ENCODE measurements around the gene CTCFL.

DNA sequence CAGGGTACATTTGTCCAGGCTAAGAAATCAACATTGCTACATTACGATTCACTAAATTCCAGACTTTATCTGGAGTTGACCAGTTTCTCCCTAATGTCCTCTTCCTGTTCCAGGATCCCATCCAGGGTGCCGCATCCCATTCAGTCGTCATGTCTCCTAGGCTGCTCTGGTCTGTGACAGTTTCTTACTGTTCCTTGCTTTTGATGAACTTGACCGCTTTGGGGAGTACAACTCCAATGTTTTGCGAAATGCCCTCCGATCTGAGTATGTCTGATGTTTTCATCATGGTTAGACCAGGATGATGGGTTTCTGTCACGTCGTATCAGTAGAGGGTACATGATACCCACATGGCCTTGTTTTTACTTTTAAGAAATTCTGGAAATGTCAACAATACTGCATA, 62.2 kb downstream of the CTCFL start:
- TF ChIP-seq FOXM1 (CRISPR knock-in tag; IDR thresholded peaks at IDR 0.05) = no peak
- TF ChIP-seq, protein P1, sequence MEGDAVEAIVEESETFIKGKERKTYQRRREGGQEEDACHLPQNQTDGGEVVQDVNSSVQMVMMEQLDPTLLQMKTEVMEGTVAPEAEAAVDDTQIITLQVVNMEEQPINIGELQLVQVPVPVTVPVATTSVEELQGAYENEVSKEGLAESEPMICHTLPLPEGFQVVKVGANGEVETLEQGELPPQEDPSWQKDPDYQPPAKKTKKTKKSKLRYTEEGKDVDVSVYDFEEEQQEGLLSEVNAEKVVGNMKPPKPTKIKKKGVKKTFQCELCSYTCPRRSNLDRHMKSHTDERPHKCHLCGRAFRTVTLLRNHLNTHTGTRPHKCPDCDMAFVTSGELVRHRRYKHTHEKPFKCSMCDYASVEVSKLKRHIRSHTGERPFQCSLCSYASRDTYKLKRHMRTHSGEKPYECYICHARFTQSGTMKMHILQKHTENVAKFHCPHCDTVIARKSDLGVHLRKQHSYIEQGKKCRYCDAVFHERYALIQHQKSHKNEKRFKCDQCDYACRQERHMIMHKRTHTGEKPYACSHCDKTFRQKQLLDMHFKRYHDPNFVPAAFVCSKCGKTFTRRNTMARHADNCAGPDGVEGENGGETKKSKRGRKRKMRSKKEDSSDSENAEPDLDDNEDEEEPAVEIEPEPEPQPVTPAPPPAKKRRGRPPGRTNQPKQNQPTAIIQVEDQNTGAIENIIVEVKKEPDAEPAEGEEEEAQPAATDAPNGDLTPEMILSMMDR (CRISPR knock-in tag; IDR thresholded peaks at IDR 0.05) = no peak
- no peak for TF ChIP-seq SP2 (CRISPR knock-in tag; IDR thresholded peaks at IDR 0.05)
- TF ChIP-seq POLR2AphosphoS5 (IDR thresholded peaks at IDR 0.05; ENCODE audit: low read depth, low read length) = no peak
- TF ChIP-seq TCF7 (IDR thresholded peaks at IDR 0.05; ENCODE audit: low read depth) = no peak
- no peak for TF ChIP-seq POLR2A (IDR thresholded peaks at IDR 0.05; ENCODE audit: insufficient read depth in 1 of 2, low read depth in 2 of 2, low read length in 2 of 2)
- TF ChIP-seq PPARG (CRISPR knock-in tag; conservative IDR thresholded peaks at IDR 0.05) = no peak
- no peak for TF ChIP-seq ZNF766 (CRISPR knock-in tag; IDR thresholded peaks at IDR 0.05; ENCODE audit: borderline replicate concordance)
- TF ChIP-seq ZBTB26 (CRISPR knock-in tag; IDR thresholded peaks at IDR 0.05; ENCODE audit: borderline replicate concordance) = no peak
- no peak for TF ChIP-seq ZNF326 (CRISPR knock-in tag; IDR thresholded peaks at IDR 0.05; ENCODE audit: borderline replicate concordance)
- TF ChIP-seq, protein P2, sequence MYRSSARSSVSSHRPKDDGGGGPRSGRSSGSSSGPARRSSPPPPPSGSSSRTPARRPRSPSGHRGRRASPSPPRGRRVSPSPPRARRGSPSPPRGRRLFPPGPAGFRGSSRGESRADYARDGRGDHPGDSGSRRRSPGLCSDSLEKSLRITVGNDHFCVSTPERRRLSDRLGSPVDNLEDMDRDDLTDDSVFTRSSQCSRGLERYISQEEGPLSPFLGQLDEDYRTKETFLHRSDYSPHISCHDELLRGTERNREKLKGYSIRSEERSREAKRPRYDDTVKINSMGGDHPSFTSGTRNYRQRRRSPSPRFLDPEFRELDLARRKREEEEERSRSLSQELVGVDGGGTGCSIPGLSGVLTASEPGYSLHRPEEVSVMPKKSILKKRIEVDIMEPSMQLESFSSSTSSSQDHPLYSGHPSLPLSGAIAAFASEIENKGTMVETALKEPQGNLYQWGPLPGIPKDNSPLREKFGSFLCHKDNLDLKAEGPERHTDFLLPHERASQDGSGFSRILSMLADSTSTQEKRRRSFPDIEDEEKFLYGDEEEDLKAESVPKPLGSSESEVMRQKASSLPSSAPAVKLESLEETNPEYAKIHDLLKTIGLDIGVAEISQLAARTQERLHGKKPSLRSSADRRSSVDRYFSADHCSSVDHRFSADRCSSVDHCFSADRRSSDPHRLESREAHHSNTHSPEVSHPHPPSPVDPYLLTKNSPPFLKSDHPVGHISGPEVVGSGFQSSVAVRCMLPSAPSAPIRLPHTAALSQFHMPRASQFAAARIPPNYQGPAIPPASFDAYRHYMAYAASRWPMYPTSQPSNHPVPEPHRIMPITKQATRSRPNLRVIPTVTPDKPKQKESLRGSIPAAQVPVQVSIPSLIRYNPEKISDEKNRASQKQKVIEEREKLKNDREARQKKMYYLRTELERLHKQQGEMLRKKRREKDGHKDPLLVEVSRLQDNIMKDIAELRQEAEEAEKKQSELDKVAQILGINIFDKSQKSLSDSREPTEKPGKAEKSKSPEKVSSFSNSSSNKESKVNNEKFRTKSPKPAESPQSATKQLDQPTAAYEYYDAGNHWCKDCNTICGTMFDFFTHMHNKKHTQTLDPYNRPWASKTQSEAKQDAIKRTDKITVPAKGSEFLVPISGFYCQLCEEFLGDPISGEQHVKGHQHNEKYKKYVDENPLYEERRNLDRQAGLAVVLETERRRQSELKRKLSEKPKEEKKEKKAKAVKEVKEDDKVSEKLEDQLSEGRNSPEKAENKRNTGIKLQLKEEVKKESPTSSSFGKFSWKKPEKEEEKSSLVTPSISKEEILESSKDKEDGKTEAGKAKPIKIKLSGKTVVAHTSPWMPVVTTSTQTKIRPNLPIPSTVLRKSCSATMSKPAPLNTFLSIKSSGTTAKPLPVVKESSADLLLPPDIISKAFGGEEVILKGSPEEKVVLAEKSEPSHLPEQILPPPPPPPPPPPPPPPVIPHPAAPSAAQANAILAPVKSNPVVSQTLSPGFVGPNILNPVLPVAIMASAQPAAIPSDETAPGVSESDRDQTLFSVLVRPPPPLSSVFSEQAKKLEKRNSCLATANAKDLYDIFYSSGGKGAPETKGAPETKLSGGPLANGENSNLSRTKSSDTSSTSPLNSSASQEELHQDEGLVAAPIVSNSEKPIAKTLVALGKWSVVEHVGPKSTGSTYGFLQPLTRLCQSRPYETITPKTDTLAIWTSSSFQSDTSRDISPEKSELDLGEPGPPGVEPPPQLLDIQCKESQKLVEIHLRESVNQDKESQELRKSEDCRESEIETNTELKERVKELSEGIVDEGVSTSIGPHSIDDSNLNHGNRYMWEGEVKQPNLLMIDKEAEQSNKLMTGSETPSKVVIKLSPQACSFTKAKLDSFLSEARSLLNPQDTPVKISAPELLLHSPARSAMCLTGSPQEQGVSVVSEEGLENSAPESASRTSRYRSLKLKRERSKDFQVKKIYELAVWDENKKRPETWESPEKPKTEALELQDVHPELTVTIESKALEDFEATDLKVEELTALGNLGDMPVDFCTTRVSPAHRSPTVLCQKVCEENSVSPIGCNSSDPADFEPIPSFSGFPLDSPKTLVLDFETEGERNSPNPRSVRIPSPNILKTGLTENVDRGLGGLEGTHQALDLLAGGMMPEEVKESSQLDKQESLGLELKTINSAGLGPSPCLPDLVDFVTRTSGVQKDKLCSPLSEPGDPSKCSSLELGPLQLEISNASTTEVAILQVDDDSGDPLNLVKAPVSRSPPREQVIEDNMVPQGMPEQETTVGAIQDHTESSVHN (CRISPR knock-in tag; IDR thresholded peaks at IDR 0.05) = no peak
- no peak for TF ChIP-seq RFXAP (CRISPR knock-in tag; IDR thresholded peaks at IDR 0.05; ENCODE audit: borderline replicate concordance)
